Measurements from ENCODE around the gene P4HA2.

The P4HA2 gene

DNA sequence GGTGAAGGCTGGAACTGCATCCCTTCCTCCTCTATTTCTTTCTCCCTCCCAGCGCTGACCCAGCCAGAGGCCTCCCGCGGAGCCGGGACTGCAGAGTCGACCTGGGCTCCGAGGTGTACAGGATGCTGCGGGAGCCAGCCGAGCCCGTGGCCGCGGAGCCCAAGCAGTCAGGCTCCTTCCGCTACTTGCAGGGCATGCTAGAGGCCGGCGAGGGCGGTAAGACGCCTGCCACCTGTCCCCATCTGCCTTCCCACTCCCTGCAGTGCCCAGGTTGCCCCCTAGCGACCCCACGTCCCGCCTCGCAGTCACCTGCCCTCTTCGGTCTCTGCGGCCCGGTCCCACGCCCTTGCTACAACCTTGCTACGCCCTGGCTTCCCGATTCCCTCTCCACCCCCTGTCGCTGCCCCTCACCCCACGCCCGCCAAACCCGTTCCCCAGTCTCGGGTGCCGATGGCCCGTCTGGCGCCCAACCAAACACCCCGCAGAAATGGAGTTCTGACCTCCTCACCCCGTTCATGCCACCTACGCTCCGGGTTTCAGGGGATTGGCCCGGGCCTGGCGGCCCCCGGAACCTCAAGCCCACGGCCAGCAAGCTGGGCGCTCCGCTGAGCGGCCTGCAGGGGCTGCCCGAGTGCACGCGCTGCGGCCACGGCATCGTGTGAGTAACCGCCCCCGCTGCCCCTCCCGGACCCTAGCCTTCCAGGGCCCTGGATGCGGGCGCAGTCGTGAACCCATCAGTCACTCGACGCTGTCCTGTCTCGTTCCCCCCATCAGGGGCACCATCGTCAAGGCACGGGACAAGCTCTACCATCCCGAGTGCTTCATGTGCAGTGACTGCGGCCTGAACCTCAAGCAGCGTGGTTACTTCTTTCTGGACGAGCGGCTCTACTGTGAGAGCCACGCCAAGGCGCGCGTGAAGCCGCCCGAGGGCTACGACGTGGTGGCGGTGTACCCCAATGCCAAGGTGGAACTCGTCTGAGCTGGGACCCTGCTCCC, 43.9 kb upstream of the P4HA2 start:
- H3K4me3 ChIP-seq (ENCODE audit: low read length): no peak overlapping the region

DNA sequence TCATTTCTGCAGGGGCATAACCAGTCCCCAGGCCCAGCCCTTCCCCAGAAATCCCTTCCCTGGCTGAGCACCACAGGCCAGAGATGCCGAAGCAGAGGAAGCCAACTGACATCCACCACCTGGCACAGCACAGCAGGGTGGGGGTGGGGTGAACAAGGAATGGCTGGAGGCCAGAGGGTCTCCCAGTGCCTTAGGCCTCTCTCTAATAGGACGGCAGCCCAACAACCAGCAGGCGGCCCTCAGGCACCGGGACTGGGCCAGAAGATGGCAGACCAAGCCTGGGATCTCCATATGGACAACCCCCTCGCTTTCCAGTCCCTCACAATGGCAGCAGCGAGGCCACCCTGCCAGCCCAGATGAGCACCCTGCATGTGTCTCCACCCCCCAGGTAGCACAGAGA, 43.1 kb upstream of the P4HA2 start:
- DNase-seq (ENCODE audit: low read depth): no peak
- TF ChIP-seq, protein P1, sequence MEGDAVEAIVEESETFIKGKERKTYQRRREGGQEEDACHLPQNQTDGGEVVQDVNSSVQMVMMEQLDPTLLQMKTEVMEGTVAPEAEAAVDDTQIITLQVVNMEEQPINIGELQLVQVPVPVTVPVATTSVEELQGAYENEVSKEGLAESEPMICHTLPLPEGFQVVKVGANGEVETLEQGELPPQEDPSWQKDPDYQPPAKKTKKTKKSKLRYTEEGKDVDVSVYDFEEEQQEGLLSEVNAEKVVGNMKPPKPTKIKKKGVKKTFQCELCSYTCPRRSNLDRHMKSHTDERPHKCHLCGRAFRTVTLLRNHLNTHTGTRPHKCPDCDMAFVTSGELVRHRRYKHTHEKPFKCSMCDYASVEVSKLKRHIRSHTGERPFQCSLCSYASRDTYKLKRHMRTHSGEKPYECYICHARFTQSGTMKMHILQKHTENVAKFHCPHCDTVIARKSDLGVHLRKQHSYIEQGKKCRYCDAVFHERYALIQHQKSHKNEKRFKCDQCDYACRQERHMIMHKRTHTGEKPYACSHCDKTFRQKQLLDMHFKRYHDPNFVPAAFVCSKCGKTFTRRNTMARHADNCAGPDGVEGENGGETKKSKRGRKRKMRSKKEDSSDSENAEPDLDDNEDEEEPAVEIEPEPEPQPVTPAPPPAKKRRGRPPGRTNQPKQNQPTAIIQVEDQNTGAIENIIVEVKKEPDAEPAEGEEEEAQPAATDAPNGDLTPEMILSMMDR (conservative IDR thresholded peaks at IDR 0.05; ENCODE audit: low read depth, low read length): no peak
- H3K4me3 ChIP-seq (ENCODE audit: low read length): no peak overlapping the region

More for the DNA sequence above, 43.9 kb upstream of the P4HA2 start:
- DNase-seq (ENCODE audit: low read depth): no peak
- TF ChIP-seq, protein P1 (conservative IDR thresholded peaks at IDR 0.05; ENCODE audit: low read depth, low read length): no peak

DNA sequence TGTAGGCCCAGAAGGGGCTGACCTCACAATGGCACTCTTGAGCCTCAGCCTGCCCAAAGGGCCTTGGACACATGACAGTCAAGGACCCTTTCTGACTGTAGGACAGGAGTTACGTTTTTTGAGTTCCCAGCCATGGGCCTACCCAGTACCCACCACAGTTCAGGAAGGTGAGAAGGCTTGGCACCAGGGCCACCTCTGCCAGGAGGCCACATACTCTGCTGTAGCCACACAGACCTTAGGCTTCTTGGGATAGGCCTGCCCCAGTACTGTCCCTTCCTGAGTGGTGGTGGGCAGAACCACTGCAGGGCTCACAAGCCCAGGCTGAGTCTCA, 42.6 kb upstream of the P4HA2 start:
- no peak for DNase-seq (ENCODE audit: low read depth)
- no peak overlapping the region for H3K4me3 ChIP-seq (ENCODE audit: low read length)
- TF ChIP-seq, protein P1 (conservative IDR thresholded peaks at IDR 0.05; ENCODE audit: low read depth, low read length): no peak

DNA sequence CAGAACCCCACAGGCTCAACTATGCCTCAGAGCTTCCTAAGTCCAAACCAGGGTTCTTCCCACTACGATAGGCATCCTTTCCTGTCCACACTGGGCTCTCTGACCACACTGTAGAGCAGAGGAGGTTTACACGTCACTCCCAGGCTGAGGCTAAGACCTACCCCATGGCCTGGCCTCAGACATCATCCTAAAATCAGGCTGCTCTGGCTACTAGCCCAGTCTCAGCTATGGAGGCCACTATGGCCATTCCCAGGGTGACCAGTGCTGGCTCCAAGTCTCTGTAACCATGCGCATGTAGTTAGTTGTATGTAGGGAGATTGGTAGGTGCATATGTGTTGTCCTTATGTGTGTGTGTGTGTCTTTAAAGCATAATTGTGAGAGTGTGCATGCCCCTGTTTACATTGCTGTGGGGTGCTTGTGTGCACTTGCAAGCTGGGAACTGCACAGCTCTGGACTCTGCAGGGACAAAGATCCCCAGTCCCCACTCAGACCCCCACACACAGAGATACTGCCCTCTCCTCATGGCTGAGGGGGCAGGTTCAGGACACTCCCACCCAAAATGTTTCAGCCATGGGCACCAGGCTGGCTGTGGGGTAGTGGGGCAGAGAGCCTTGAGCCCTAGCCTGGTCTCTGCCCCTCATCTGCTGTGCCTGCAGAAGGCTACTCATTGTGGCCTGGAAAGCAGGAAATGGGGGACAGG, 42.1 kb upstream of the P4HA2 start:
- TF ChIP-seq, protein P1 (conservative IDR thresholded peaks at IDR 0.05; ENCODE audit: low read depth, low read length): no peak
- DNase-seq (ENCODE audit: low read depth): no peak
- H3K4me3 ChIP-seq (ENCODE audit: low read length): no peak overlapping the region

DNA sequence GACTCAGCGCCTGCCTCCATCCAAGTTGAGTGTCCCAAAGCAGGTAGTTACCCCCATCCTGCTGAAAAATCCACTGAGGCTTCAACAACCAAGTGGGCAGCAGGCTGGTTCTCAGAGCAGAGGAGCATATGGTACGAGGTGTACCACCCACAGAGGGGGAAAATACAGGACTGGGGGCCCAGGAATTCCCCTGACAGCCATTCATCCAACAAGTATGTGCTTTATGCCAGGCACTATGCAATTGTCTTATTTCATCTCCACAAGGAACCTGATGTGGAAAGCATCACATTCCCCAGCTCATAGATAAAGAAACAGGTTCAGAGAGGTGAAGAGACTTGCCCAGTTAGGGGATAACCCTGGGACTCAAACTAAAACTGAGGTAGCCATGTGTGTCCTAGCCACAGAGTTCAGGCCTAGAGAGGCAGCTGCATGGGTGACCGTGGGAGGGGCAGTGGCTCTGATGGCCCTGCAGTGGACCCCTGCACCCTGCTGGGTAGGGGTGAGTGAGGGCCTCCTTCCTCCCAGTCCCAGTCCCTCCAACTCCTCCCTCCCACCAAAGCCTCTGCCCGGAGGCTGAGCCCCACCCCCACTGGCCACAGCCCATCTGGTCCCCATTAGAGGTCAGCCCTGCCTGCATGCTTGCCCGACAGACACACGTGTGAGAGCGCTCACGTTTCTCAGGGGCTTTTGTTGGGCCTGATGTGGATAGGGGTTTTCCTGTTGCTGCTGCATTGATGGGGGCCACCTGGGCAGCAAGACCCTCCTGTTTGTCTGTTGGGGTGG, 41.3 kb upstream of the P4HA2 start:
- DNase-seq (ENCODE audit: low read depth): no peak
- TF ChIP-seq, protein P1 (conservative IDR thresholded peaks at IDR 0.05; ENCODE audit: low read depth, low read length): no peak
- no peak overlapping the region for H3K4me3 ChIP-seq (ENCODE audit: low read length)

DNA sequence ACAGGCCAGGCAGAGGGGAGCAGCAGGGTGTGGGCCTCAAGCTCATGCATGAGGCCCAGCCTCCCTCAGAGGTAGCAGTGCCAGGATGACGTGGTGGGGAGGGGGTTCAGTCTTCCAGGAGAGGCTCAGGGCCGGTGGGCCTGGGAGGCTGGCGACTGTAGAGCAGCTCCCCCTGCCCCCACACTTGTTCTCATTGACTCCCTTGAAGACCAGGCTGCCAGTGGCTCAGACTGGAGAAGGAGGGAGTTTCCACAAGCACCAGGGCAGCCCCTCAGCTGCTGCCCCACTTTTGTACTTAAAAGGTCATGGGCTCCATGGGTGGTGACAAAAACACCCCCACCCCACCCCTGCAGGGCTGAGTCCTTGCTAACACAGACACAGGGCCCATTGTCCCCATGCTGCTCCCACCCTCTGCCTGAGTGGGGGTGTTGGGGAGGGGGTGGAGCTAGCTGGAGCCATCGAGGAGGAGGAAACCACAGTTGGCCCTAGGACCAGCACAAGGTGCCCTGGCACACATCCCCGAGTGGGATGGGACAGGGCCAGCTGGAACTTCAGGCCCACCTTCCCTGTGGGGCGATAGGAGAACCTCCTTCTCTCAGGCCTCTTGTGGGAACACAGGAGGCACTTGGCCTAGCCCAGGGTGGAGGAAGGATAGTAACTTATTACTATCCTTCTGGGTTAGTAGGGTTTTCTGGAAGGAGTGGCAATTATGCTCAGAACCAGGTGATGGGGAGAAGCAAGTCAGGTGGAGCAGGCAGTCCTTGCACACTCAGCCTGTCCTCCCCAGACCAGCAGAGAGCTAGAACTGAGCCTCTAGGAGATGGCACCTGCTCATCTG, 40.5 kb upstream of the P4HA2 start:
- no peak overlapping the region for H3K4me3 ChIP-seq (ENCODE audit: low read length)
- no peak for DNase-seq (ENCODE audit: low read depth)
- TF ChIP-seq, protein P1 (conservative IDR thresholded peaks at IDR 0.05; ENCODE audit: low read depth, low read length): no peak

All from retinal pigment epithelial cell (primary cell).